PC-9 (cell line): ENCODE measurements around the gene TPRN. TPM values are rescaled to one million over a fixed set of nuclear protein-coding genes. Genes with fewer than 3 reads are reported as not detected.

Source experiments
- BruUV-seq: library from RNA; stranded (reverse); fragments of 400-500 nt; replicated peaks from 2 replicates; lab custom pipeline; 2021; lab: Mats Ljungman, UMichigan
- CTCF ChIA-PET: fragments of 300-600 bp; sonication (Branson Sonifier 250); formaldehyde crosslinking; loops from one replicate; lab custom pipeline; 2022; ENCODE audit warnings: antibody characterized with exemption; lab: Charles Lee
- POLR2A ChIA-PET: fragments of 300-600 bp; sonication (Branson Sonifier 250); formaldehyde crosslinking; loops from one replicate; lab custom pipeline; 2022; ENCODE audit warnings: antibody characterized with exemption; ENCODE audit not compliant: unreplicated experiment; lab: Charles Lee
- DNase-seq, 2 experiments: peaks; one replicate each; pipeline versions ENCODE4 v3.0.0 to v3.0.0-alpha.2; 2015 to 2022; ENCODE audit warnings: mixed read lengths in 1 of 2
- H2AFZ ChIP-seq: fragments of 200-600 bp; sonication (generic); 2 replicates; pipeline ENCODE4 v1.8.1; 2017; ENCODE audit warnings: antibody characterized with exemption
- H3F3A ChIP-seq: fragments of 200-600 bp; sonication (generic); 2 replicates; pipeline ENCODE4 v1.8.1; 2017; ENCODE audit warnings: antibody characterized with exemption, mild to moderate bottlenecking, low read depth; ENCODE audit not compliant: insufficient read depth
- H3K27ac ChIP-seq: fragments of 200-600 bp; sonication (generic); 2 replicates; pipeline ENCODE4 v1.6.1; 2016; ENCODE audit warnings: mixed run types
- H3K27me3 ChIP-seq: fragments of 200-600 bp; sonication (generic); 2 replicates; pipeline ENCODE4 v1.6.1; 2016; ENCODE audit warnings: low read depth, mixed run types; ENCODE audit not compliant: insufficient read depth
- H3K36me3 ChIP-seq: fragments of 200-600 bp; sonication (generic); 2 replicates; pipeline ENCODE4 v1.6.1; 2016; ENCODE audit warnings: low read depth, mixed run types
- H3K4me1 ChIP-seq: fragments of 200-600 bp; sonication (generic); replicated peaks from 2 replicates; pipeline ENCODE4 v1.6.1; 2016; ENCODE audit warnings: mixed run types; ENCODE audit not compliant: insufficient read depth
- H3K4me2 ChIP-seq: fragments of 200-600 bp; sonication (generic); 2 replicates; pipeline ENCODE4 v1.6.1; 2017; ENCODE audit warnings: mixed run types
- H3K4me3 ChIP-seq: fragments of 200-600 bp; sonication (generic); 2 replicates; pipeline ENCODE4 v1.6.1; 2016; ENCODE audit warnings: mixed run types
- H3K79me2 ChIP-seq: fragments of 200-600 bp; sonication (generic); 2 replicates; pipeline ENCODE4 v1.6.1; 2017; ENCODE audit warnings: low read depth, mixed run types
- H3K9me2 ChIP-seq: fragments of 200-600 bp; sonication (generic); 2 replicates; pipeline ENCODE4 v1.8.1; 2017; ENCODE audit warnings: mild to moderate bottlenecking; ENCODE audit not compliant: insufficient read depth
- H3K9me3 ChIP-seq: fragments of 200-600 bp; sonication (generic); 2 replicates; pipeline ENCODE4 v1.8.1; 2016; ENCODE audit warnings: low read depth; ENCODE audit not compliant: insufficient read depth
- H4K20me1 ChIP-seq: fragments of 200-600 bp; sonication (generic); 2 replicates; pipeline ENCODE4 v1.8.1; 2017; ENCODE audit not compliant: insufficient read depth
- CTCF ChIP-seq: fragments of 200-600 bp; sonication (generic); conservative IDR thresholded peaks from 2 replicates; pipeline ENCODE4 v1.6.1; 2017; ENCODE audit warnings: mixed run types, antibody characterized with exemption, mild to moderate bottlenecking, moderate library complexity
- EZH2 ChIP-seq: fragments of 200-600 bp; sonication (generic); IDR thresholded peaks from 2 replicates; pipeline ENCODE4 v1.8.0; 2017; ENCODE audit warnings: antibody characterized with exemption, low read depth
- intact Hi-C: fragments of 100-400 bp; cut with micrococcal nuclease; formaldehyde crosslinking; loops from one replicate; pipeline ENCODE4 v1.10.0; 2022; ENCODE audit not compliant: unreplicated experiment
- total RNA-seq: library from RNA; stranded (reverse); gene quantifications from 2 replicates; pipeline ENCODE4 v1.2.3, GENCODE V29; 2021

Gene TPRN
- total RNA-seq, 1 experiment from 2014 or later = 61.8 TPM

- BruUV-seq = no TSS peak
- Histone ChIP-seq H3K9me3 (no peaks in the 10 kb centered on the region), H3K9me2 (no peaks in the 10 kb centered on the region), H3F3A (peaks cover 26% of the 10 kb centered on the region), H3K27ac (no peak overlapping the region), H3K27me3 (no peaks in the 10 kb centered on the region), H2AFZ (no peak overlapping the region), H4K20me1 (peaks cover 40% of the 10 kb centered on the region), H3K4me3 (no peak overlapping the region; the same call in 1 of the 2 replicates), H3K36me3 (no peaks in the 10 kb centered on the region), H3K79me2 (peaks cover 52% of the 10 kb centered on the region), H3K4me1 (peaks cover 46% of the 10 kb centered on the region), H3K4me2 (peak overlapping the region; percentile 92)
- ChIA-PET POLR2A (no interaction called here), CTCF (interaction anchor here (0.6 to 2.8 kb wide), 4 partner anchors 33 to 63 kb away, joined by 3 to 15 read pairs (median 8); partner anchors contain the start of genes CYSRT1 and RNF224)
- DNase-seq = peak in 1 of 2 experiments; percentile 42
- TF ChIP-seq EZH2 (no peak), CTCF (peak; percentile 35; the same call in 1 of the 2 replicates)
- intact Hi-C loops = no loop called here
Measured at GRCh38 chr9:137190315-137190856, 10.2 kb downstream of the TPRN start.

- POLR2A ChIA-PET = interaction anchor here (0.6 to 1.8 kb wide), 14 partner anchors 9 to 269 kb away, joined by 3 to 14 read pairs (median 6); partner anchors contain the start of genes CYSRT1, NSMF, RNF208 and TPRN
- Histone ChIP-seq H3K27me3 (no peaks in the 10 kb centered on the region), H4K20me1 (peaks cover 32% of the 10 kb centered on the region), H3K9me2 (no peaks in the 10 kb centered on the region), H3K9me3 (no peaks in the 10 kb centered on the region), H3K79me2 (peaks cover 46% of the 10 kb centered on the region), H3K4me3 (peak overlapping the region; percentile 97), H3K36me3 (no peaks in the 10 kb centered on the region), H3K4me2 (peak overlapping the region; percentile 92), H3K4me1 (peaks cover 38% of the 10 kb centered on the region), H2AFZ (peak overlapping the region; percentile 56), H3F3A (peaks cover 18% of the 10 kb centered on the region), H3K27ac (peak overlapping the region; percentile 74)
- CTCF ChIA-PET = interaction anchor here (0.6 to 2.8 kb wide), 8 partner anchors 11 to 401 kb away, joined by 3 to 15 read pairs (median 4); partner anchors contain the start of gene RNF224
- DNase-seq = no peak
- 0 out of 2 replicates have a peak, but pooled peaks have one; percentile 1 for TF ChIP-seq CTCF
- TF ChIP-seq EZH2 = no peak
- BruUV-seq = TSS peak; percentile 72
- intact Hi-C loops = loop anchor here (1.0 to 2.0 kb wide), 4 partner anchors 11 to 61 kb away; partner anchors contain the start of genes TMEM210 and TPRN
Measured at GRCh38 chr9:137189297-137190295, 10.9 kb downstream of the TPRN start.
